SK-N-MC (cell line): Measurements from ENCODE around the gene LAMC1.

ENCODE experiments used
- DNase-seq: peaks from one replicate; pipeline ENCODE4 v3.0.0-alpha.2; 2011; ENCODE audit warnings: low read depth, low spot score
- H3K27ac ChIP-seq: fragments of 200-600 bp; sonication (generic); 2 replicates; pipeline ENCODE4 v1.5.1; 2016; ENCODE audit warnings: mixed run types
- H3K36me3 ChIP-seq: fragments of 200-600 bp; sonication (generic); 2 replicates; pipeline ENCODE4 v1.6.1; 2017; ENCODE audit warnings: antibody characterized with exemption, low read length, mixed read lengths; ENCODE audit not compliant: insufficient read depth
- H3K4me3 ChIP-seq: fragments of 200-600 bp; sonication (generic); 2 replicates; pipeline ENCODE4 v1.5.1; 2016
- H3K9ac ChIP-seq: fragments of 200-600 bp; sonication (generic); 2 replicates; pipeline ENCODE4 v1.8.0; 2017; ENCODE audit warnings: mixed run types, mixed read lengths; ENCODE audit not compliant: insufficient read length
- H3K9me3 ChIP-seq: fragments of 200-600 bp; sonication (generic); 2 replicates; pipeline ENCODE4 v1.6.1; 2017; ENCODE audit warnings: low read depth, mild to moderate bottlenecking, antibody characterized with exemption, low read length, moderate library complexity, mixed read lengths
- EZH2 ChIP-seq: fragments of 200-600 bp; sonication (generic); IDR thresholded peaks from one replicate; pipeline ENCODE4 v1.6.1; 2017; ENCODE audit warnings: antibody characterized with exemption
- FOXP2 ChIP-seq: optimal IDR thresholded peaks from 2 replicates; pipeline ENCODE3; 2011; ENCODE audit warnings: mild to moderate bottlenecking, moderate library complexity; ENCODE audit not compliant: insufficient read depth; ENCODE audit errors: extremely low read length, control extremely low read depth
- POLR2AphosphoS5 ChIP-seq: IDR thresholded peaks from 2 replicates; pipeline ENCODE4 v1.6.1; 2012; ENCODE audit warnings: mild to moderate bottlenecking, low read depth, low read length, borderline replicate concordance

Gene LAMC1

DNA sequence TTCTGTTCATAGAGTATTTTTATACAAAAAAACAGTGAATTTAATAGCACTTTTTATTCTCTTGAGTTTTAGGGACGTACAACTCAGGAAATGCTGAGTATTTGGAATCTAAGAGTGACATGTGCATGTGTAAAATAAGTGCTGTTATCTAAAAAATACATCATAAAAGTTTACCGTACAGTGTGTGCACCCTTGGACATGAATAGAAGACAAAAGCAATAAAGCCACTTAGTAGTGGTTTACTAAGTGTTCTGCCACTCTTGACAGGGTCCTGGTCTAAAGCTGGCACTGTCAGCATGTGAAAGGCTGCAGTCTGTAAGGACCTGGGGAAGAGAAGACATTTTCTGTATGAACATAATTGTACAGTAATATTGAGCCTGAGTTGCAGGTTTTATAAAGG lies 51.0 kb downstream of the LAMC1 start:
- no peaks in the 10 kb centered on the region for H3K9me3 ChIP-seq
- no peak overlapping the region for H3K4me3 ChIP-seq
- H3K27ac ChIP-seq, result no peak overlapping the region
- no peak for DNase-seq
- no peaks in the 10 kb centered on the region for H3K36me3 ChIP-seq
- TF ChIP-seq FOXP2, result no peak
- TF ChIP-seq POLR2AphosphoS5, result no peak
- no peak for TF ChIP-seq EZH2
- no peak overlapping the region for H3K9ac ChIP-seq

DNA sequence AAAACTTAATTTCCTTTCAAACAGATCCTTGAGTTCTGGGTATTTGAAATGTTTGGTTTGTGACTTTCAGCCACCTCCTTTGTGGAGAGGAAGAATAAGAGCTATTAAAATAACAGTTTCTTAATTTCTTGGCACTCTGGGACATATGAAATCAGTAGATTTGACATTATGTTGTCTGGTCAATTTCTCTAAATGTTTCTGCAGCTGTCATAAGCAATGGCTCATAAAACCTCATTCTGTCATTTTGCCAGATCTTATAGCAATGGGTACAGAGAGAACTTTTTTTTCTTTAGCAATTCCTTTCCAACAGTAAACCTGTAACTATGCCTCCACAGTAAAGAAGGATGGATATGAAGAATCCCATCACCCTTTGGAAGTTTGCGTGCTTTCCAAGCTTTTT lies 52.6 kb downstream of the LAMC1 start:
- TF ChIP-seq EZH2 (no peak), POLR2AphosphoS5 (no peak), FOXP2 (no peak)
- H3K9ac ChIP-seq, result no peak overlapping the region
- H3K4me3 ChIP-seq, result no peak overlapping the region
- no peak overlapping the region for H3K27ac ChIP-seq
- no peak for DNase-seq
- H3K36me3 ChIP-seq, result no peaks in the 10 kb centered on the region
- H3K9me3 ChIP-seq, result no peaks in the 10 kb centered on the region

DNA sequence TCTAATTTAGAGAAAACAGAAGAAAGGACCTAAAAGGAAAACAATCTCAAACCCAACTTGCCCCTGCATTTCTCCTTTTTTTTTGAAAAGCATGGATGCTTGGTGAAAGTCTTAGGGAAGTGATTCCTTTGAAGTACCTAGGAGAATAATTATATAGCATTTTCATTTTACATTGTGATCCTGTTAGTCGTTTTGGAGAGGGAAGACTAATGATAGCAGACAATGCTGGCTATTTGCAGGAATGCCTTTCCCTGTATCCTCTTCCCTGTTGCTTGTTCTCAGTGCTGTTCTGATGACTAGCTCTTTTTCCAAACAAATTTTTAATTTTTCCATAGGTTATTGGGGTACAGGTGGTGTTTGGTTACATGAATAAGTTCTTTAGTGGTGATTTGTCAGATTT lies 53.9 kb downstream of the LAMC1 start:
- TF ChIP-seq FOXP2 (no peak), POLR2AphosphoS5 (no peak), EZH2 (no peak)
- H3K27ac ChIP-seq, result no peak overlapping the region

DNA sequence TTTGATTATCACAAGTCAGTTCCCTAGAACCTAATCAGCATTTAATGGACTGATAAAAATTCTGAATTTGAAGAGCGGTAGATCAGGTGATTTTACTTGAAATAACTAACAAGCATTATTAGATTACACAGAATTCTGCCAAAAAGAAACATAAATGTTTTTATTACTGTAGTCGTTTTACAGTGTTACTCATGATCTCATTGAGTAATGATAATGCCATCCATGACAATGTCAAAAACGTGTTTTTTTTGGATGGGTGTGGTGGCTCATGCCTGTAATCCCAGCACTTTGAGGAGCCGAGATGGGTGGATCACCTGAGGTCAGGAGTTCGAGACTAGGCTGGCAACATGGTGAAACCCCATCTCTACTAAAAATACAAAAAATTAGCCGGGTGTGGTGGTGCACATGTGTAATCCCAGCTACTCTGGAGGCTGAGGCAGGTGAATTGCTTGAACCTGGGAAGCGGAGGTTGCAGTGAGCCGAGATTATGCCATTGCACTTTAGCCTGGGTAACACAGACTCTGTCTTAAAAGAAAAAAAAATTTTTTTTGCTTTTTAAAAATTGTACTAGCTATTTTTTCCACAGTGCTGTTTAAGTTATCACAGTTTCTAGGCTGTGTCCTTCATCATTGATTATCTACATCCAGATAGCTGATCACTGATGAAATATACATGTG lies 56.6 kb downstream of the LAMC1 start:
- no peaks in the 10 kb centered on the region for H3K9me3 ChIP-seq
- no peaks in the 10 kb centered on the region for H3K36me3 ChIP-seq
- no peak overlapping the region for H3K27ac ChIP-seq
- no peak overlapping the region for H3K9ac ChIP-seq
- TF ChIP-seq FOXP2 (no peak), EZH2 (no peak), POLR2AphosphoS5 (no peak)
- H3K4me3 ChIP-seq, result no peak overlapping the region
- DNase-seq, result no peak

More for the DNA sequence above, 53.9 kb downstream of the LAMC1 start:
- no peak overlapping the region for H3K9ac ChIP-seq
- no peaks in the 10 kb centered on the region for H3K9me3 ChIP-seq
- H3K36me3 ChIP-seq, result no peaks in the 10 kb centered on the region
- DNase-seq, result no peak
- no peak overlapping the region for H3K4me3 ChIP-seq

DNA sequence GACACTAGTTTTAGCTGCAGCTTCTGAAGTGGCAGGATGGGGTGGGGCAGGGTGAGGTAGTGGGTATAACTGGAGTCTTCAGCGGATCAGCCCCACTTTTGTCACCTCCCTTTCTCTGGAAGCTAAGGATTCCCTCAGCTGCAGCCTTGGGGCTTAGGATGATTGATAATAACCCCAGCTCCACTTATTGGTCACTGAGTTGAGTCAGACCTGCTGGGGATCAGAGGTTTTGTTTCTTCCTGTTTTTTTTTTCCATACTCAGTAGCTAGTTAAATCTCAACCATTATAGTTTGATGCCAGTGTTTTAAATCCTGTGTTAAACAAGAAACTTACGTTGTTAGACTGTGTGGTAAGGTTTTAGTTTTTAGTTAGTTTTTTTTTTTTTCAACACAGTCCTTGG lies 57.2 kb downstream of the LAMC1 start:
- no peaks in the 10 kb centered on the region for H3K36me3 ChIP-seq
- H3K27ac ChIP-seq, result no peak overlapping the region
- no peak overlapping the region for H3K4me3 ChIP-seq
- no peak overlapping the region for H3K9ac ChIP-seq
- TF ChIP-seq FOXP2 (no peak), EZH2 (no peak), POLR2AphosphoS5 (no peak)
- no peak for DNase-seq
- no peaks in the 10 kb centered on the region for H3K9me3 ChIP-seq

DNA sequence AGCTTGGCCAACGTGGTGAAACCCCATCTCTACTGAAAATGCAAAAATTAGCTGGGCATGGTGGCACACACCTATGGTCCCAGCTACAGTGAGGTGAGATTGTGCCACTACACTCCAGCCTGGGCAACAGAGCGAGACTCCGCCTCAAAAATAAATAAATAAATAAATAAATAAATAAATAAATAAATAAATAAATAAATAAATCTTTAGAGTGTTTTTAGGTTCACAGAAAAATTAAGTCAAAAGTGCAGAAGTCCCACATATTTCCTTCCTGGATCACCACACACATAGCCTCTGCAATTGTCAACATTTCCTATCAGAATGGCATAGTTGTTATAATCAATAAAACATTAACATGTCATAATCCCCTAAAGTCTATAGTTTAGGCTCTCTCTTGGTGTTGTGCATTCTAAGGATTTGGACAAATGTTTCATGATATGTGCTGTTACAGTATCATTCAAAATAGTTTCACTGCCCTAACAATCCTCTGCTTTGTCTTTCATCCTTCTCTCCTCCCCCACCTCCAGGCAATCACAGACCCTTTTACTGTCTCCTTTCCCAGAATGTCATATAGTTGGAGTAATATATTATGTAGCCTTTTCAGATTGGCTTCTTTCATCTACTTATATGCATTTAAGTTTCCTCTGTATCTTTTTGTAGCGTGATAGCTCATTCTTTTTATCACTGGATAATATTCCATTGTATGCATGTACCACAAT lies 58.3 kb downstream of the LAMC1 start:
- Histone ChIP-seq H3K4me3 (no peak overlapping the region), H3K9ac (no peak overlapping the region), H3K36me3 (no peaks in the 10 kb centered on the region), H3K9me3 (no peaks in the 10 kb centered on the region), H3K27ac (no peak overlapping the region)
- DNase-seq, result no peak
- no peak for TF ChIP-seq FOXP2
- no peak for TF ChIP-seq EZH2
- no peak for TF ChIP-seq POLR2AphosphoS5

DNA sequence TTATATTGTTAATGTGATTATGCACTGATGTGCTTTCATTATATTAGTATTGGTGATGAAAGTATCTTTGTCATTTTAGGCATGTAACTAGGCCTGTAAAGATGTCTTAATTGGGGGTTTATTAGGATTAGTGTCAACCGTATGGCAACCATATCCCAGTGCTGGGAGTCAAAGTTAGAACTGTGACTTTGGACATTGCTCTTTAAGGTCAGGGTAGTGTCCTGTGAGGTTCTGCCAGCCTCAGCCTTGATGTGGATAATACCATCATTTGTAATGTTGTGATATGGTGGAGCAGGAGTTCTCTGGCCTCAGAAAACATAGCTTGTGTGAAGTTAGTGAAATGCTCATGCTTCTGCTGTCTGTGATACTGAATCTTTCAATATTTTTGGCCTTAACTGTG lies 59.4 kb downstream of the LAMC1 start:
- H3K36me3 ChIP-seq, result no peaks in the 10 kb centered on the region
- no peak overlapping the region for H3K4me3 ChIP-seq
- TF ChIP-seq FOXP2, result no peak
- TF ChIP-seq EZH2, result no peak
- TF ChIP-seq POLR2AphosphoS5, result no peak
- no peak for DNase-seq
- no peak overlapping the region for H3K27ac ChIP-seq
- H3K9me3 ChIP-seq, result no peaks in the 10 kb centered on the region
- H3K9ac ChIP-seq, result no peak overlapping the region

DNA sequence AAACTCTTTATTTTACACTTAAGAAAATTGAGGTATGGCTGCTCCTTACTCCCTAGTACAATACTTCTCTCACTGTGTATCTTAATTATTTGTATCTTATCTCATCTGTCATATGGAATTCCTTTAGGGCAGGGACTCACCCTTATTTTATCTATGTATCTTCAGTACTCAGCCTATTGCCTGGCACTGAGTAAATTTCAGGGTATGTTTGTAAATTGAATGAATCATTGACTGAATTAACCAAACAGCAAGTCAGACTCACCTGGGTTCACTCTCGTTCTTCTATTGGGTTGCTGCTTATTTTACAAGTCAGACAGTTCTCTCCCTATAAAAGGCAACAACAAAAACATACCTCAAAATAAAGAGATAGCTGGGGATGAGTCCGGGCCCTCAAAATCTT lies 63.8 kb downstream of the LAMC1 start:
- no peaks in the 10 kb centered on the region for H3K36me3 ChIP-seq
- no peak overlapping the region for H3K9ac ChIP-seq
- TF ChIP-seq FOXP2, result no peak
- no peak for TF ChIP-seq EZH2
- no peak for TF ChIP-seq POLR2AphosphoS5
- H3K27ac ChIP-seq, result no peak overlapping the region
- no peak for DNase-seq
- no peak overlapping the region for H3K4me3 ChIP-seq
- H3K9me3 ChIP-seq, result no peaks in the 10 kb centered on the region

DNA sequence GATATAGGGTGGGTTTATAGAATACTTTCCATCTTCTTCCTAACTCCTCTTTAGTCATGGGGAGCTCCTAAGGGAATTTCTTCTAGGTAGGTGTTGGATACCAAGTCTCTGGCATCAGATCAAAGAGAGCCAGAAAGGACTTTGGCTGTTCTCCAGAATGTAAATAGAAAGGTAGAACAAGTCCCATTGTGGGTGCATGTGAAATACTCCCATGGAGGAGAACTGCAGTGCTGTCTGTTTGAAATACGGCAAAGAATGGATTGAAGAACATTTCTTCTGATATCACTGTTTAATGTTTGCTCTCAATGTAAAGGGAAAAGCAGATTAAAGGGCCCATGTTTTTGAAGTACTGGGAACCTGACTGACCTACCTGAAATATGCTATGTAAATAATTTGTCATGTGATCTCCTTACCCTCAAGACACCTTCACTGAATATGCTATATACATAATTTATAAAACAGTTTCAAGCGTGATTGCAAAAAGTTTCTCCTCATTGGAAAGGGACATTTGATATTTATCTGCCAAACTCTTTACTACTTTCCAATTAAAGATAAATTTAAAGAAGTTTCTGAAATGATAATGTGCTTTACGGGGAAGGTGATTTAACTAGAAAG lies 65.9 kb downstream of the LAMC1 start:
- no peaks in the 10 kb centered on the region for H3K9me3 ChIP-seq
- TF ChIP-seq EZH2 (no peak), FOXP2 (no peak), POLR2AphosphoS5 (no peak)
- H3K9ac ChIP-seq, result no peak overlapping the region
- DNase-seq, result no peak
- H3K27ac ChIP-seq, result no peak overlapping the region
- no peaks in the 10 kb centered on the region for H3K36me3 ChIP-seq
- no peak overlapping the region for H3K4me3 ChIP-seq
